Stimulated activated CD4-positive, alpha-beta T cell treated with anti-CD3 and anti-CD28 coated beads, TNF-alpha, amount 100 ng/mL, for 48 hours (primary cell): ENCODE data around the gene EGLN3.
"Not testable (repeated sequence)": the region's sequence is repeated elsewhere in the genome, so short reads cannot be mapped to it uniquely, and the experiment has no call there.

Experiments
- DNase-seq, 3 donors: peaks; one replicate each; pipeline ENCODE4 v3.0.0-alpha.2; 2020; ENCODE audit warnings: low read depth in 3 of 3

The EGLN3 gene

GRCh38 chr14:33936391-33936790, 14.5 kb downstream of the EGLN3 start:
- DNase-seq, result no peak

- DNase-seq, result no peak
These were observed 15.9 kb downstream of the EGLN3 start for GRCh38 chr14:33934938-33935337.

GRCh38 chr14:33934043-33934750, 16.7 kb downstream of the EGLN3 start:
- no peak for DNase-seq

- no peak for DNase-seq
These were observed 17.4 kb downstream of the EGLN3 start for GRCh38 chr14:33933386-33933933.

- DNase-seq, result no peak
These were observed 18.1 kb downstream of the EGLN3 start for GRCh38 chr14:33932576-33933345.

- DNase-seq, result no peak
These were observed 18.8 kb downstream of the EGLN3 start for GRCh38 chr14:33932033-33932432.

GRCh38 chr14:33931461-33931860, 19.4 kb downstream of the EGLN3 start:
- DNase-seq, result no peak

GRCh38 chr14:33930439-33930838, 20.4 kb downstream of the EGLN3 start:
- no peak for DNase-seq

- no peak for DNase-seq
These were observed 21.0 kb downstream of the EGLN3 start for GRCh38 chr14:33929799-33930408.

- no peak for DNase-seq
These were observed 22.0 kb downstream of the EGLN3 start for GRCh38 chr14:33928895-33929294.

- no peak for DNase-seq
These were observed 22.9 kb downstream of the EGLN3 start for GRCh38 chr14:33927944-33928343.

GRCh38 chr14:33926967-33927366, 23.9 kb downstream of the EGLN3 start:
- DNase-seq, result not testable (repeated sequence)

GRCh38 chr14:33925946-33926345, 24.9 kb downstream of the EGLN3 start:
- no peak for DNase-seq

- no peak for DNase-seq
These were observed 25.6 kb downstream of the EGLN3 start for GRCh38 chr14:33925235-33925634.

- DNase-seq, result no peak
These were observed 26.2 kb downstream of the EGLN3 start for GRCh38 chr14:33924566-33925100.

- no peak for DNase-seq
These were observed 28.7 kb downstream of the EGLN3 start for GRCh38 chr14:33922125-33922524.

- no peak for DNase-seq
These were observed 32.6 kb downstream of the EGLN3 start for GRCh38 chr14:33918256-33918655.

- no peak for DNase-seq
These were observed 33.2 kb downstream of the EGLN3 start for GRCh38 chr14:33917661-33918060.

- DNase-seq, result no peak
These were observed 34.0 kb downstream of the EGLN3 start for GRCh38 chr14:33916663-33917565.

- no peak for DNase-seq
These were observed 35.2 kb downstream of the EGLN3 start for GRCh38 chr14:33915682-33916081.
